Measurements from ENCODE around the gene IFT122. TPM values are rescaled to one million over a fixed set of nuclear protein-coding genes. Genes with fewer than 3 reads are reported as not detected.

The IFT122 gene
- total and polyA plus RNA-seq, 3 donors from 2014 or later, result 125 to 218 (median 168) TPM

DNA sequence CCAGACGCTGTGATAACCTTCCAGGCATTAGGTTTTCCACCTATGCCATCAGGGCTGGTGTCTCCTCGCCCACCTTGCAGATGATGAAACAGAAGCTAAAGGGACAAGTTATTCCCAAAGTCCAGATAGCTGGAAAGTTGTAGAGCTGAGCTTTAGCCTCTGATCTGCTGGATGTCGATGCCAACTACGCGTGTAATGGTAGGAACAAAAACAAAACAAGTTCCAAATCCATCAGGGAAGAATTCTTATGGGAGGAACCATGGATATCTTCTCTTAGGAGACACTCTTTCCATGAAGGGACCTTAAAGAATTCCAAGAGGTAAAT is 60.3 kb downstream of the IFT122 start:
- Histone ChIP-seq H3K4me3 (no peak overlapping the region), H3K9me3 (no peaks in the 10 kb centered on the region), H3K36me3 (ENCODE audit: low read depth, missing control alignments) (no peaks in the 10 kb centered on the region), H3K27me3 (no peaks in the 10 kb centered on the region), H3K4me1 (peaks cover 6% of the 10 kb centered on the region), H3K27ac (no peak overlapping the region)
- DNase-seq, result no peak
- no peak for TF ChIP-seq POLR2A (IDR thresholded peaks at IDR 0.05)
- TF ChIP-seq, protein P1, sequence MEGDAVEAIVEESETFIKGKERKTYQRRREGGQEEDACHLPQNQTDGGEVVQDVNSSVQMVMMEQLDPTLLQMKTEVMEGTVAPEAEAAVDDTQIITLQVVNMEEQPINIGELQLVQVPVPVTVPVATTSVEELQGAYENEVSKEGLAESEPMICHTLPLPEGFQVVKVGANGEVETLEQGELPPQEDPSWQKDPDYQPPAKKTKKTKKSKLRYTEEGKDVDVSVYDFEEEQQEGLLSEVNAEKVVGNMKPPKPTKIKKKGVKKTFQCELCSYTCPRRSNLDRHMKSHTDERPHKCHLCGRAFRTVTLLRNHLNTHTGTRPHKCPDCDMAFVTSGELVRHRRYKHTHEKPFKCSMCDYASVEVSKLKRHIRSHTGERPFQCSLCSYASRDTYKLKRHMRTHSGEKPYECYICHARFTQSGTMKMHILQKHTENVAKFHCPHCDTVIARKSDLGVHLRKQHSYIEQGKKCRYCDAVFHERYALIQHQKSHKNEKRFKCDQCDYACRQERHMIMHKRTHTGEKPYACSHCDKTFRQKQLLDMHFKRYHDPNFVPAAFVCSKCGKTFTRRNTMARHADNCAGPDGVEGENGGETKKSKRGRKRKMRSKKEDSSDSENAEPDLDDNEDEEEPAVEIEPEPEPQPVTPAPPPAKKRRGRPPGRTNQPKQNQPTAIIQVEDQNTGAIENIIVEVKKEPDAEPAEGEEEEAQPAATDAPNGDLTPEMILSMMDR (IDR thresholded peaks at IDR 0.05), result no peak
- intact Hi-C loops (cut with DNase I; ENCODE audit: low total_unique reads), result no loop called here
- WGBS, 2 donors, result 94 to 97% methylated on average over 4 to 5 of the region's 5 CpGs

DNA sequence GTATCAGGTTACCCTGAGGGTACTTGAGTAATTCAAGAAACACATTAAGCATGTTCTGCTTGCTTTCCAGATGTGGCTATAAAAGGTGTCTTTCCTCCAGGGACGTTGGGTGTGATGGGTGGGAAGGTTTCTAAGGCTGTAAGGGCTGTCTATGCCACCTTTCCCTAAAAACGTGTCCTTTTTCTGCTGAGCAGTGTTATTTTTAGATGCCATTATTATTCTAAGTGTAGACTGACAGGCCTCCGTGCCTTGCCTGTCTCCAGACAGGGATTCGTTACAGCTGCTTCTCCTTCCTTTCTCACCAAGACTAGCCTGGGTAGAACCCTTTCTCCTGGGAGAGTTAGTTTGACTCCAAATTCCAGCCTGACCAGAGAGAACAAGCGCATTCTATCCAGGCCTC is 61.6 kb downstream of the IFT122 start:
- DNase-seq, result no peak
- TF ChIP-seq, protein P1 (IDR thresholded peaks at IDR 0.05), result no peak
- TF ChIP-seq POLR2A (IDR thresholded peaks at IDR 0.05), result no peak
- WGBS, 2 donors, result 93 to 95% methylated on average over 5 of the region's 5 CpGs
- Histone ChIP-seq H3K36me3 (ENCODE audit: low read depth, missing control alignments) (no peaks in the 10 kb centered on the region), H3K4me3 (no peak overlapping the region), H3K27me3 (no peaks in the 10 kb centered on the region), H3K27ac (no peak overlapping the region), H3K9me3 (no peaks in the 10 kb centered on the region), H3K4me1 (peaks cover 3% of the 10 kb centered on the region)
- intact Hi-C loops (cut with DNase I; ENCODE audit: low total_unique reads), result no loop called here

DNA sequence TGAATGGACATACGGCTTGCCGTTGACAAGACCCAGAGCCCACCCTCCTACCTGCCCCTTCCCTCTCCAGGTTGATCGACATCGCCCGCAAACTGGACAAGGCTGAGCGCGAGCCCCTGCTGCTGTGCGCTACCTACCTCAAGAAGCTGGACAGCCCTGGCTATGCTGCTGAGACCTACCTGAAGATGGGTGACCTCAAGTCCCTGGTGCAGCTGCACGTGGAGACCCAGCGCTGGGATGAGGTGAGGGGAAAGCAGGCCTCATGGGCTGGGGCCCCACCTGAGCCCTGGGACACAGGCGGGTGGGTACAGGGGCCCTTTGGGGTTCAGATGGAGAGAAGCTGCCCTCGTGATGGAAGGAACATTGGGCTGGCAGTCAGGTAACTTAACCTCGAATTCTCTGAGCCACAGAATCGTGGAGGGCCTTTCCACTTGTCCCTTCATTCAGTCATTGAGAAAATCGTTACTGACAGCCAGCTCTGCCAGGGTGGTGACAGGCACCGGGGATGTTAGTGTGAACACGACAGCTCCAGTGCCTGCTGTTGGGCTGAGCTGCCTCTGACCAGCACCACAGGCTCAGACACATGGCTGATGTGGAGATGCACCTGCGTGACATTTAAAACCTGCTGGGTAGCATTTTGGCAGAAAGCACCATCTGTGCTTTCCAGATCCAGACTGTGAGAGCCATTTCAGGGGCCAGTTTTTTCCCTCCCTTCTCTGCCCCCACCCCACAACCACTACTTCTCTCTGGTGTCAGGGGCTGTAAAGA is 62.8 kb downstream of the IFT122 start:
- intact Hi-C loops (cut with DNase I; ENCODE audit: low total_unique reads), result no loop called here

DNA sequence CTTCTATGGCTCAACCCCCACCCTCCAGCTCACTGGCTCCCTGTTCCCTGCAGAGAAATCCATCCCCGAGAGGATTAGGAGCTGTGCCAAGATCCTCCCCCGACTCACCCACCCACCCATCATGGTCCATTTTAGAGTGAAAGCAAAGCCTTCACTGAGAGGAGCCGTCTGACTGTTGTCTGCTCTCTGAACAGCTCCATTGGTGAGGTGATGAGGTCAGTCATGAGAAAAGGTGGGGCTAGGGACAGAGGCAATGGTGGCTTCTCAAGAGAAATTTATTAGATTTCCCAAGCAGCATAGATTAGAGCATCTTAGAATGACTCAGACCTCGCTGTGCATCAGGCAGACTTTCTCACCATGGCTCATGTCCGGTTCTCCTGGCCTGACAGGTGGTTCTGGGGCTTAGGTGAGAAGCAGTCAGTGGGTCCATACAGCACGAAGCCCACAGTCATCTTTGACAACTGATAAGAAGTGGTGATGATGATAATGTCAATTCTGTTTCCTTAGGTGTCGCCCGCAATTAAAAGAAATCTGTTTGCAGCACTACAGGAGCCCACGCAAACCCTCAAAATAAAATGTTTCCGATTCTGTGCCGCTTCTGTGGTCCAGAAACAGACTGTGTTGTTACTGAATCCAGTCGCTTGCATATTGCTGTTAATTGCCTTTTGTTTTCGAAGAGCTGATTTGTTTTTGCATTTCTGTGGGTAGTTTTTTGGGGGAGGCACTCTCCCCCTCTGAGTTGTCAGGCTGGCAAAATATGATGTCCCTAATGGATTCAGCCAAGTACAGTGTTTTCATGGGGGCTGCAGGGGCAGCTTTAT is 63.7 kb downstream of the IFT122 start:
- 89 to 93% methylated on average over 13 of the region's 13 CpGs for WGBS, 2 donors
- DNase-seq, result no peak
- H3K27ac ChIP-seq, result no peak overlapping the region
- H3K4me3 ChIP-seq, result no peak overlapping the region
- intact Hi-C loops (cut with DNase I; ENCODE audit: low total_unique reads), result no loop called here
- peaks cover 3% of the 10 kb centered on the region for H3K4me1 ChIP-seq
- H3K27me3 ChIP-seq, result no peaks in the 10 kb centered on the region
- no peak for TF ChIP-seq POLR2A (IDR thresholded peaks at IDR 0.05)
- TF ChIP-seq, protein P1 (IDR thresholded peaks at IDR 0.05), result no peak
- no peaks in the 10 kb centered on the region for H3K9me3 ChIP-seq
- no peaks in the 10 kb centered on the region for H3K36me3 ChIP-seq (ENCODE audit: low read depth, missing control alignments)

More for the DNA sequence above, 62.8 kb downstream of the IFT122 start:
- Histone ChIP-seq H3K4me1 (peaks cover 3% of the 10 kb centered on the region), H3K36me3 (ENCODE audit: low read depth, missing control alignments) (no peaks in the 10 kb centered on the region), H3K27me3 (no peaks in the 10 kb centered on the region), H3K27ac (no peak overlapping the region), H3K9me3 (no peaks in the 10 kb centered on the region), H3K4me3 (no peak overlapping the region)
- WGBS, 2 donors, result 93 to 96% methylated on average over 13 to 18 of the region's 18 CpGs
- TF ChIP-seq, protein P1 (IDR thresholded peaks at IDR 0.05), result no peak
- TF ChIP-seq POLR2A (IDR thresholded peaks at IDR 0.05), result no peak
- DNase-seq, result no peak

All from testis (tissue), 3 donors.